ENCODE measurements around the gene WBP11. TPM values are rescaled to one million over a fixed set of nuclear protein-coding genes. Genes with fewer than 3 reads are reported as not detected.

Gene WBP11
- total RNA-seq, 1 experiment from 2014 or later = 108 TPM

DNA sequence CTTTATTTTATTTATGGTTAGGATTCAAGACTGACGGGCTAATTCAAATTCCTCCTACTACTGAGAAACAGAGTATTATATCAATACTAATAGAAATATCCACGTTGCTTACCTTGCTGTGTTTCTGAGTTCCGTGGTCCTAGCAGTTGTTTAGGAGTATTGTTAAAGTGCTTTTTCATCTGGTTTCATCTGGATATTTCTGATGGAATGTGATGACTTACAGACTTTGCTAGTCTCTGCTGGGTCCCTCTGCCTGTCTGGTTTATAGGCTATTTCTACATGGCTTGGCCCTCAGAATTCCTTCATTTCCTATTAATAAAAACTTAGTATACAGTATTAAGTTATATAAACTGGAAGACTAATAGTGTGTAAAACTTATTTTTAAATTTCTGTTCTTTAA, 10.7 kb upstream of the WBP11 start, which contains the start of gene SMCO3:
SMCO3 (minus strand) TSS at position 169 of the 400 bp plus-strand sequence. CDS start 7,502 bp downstream, outside the sequence.
- H4K5ac ChIP-seq (ENCODE audit: insufficient read length, low read depth, low read length) = no peak within 1 kb of the TSS
- H3K79me1 ChIP-seq (ENCODE audit: insufficient read depth, low read depth, low read length, poor library complexity, severe bottlenecking) = no peaks in the 10 kb centered on the region
- H3K23me2 ChIP-seq (ENCODE audit: insufficient read length, low read depth, low read length, poor library complexity, severe bottlenecking) = no peaks in the 10 kb centered on the region
- no peaks in the 10 kb centered on the region for H4K20me1 ChIP-seq (ENCODE audit: control insufficient read depth, insufficient read depth, insufficient read length)
- H2AK5ac ChIP-seq (ENCODE audit: insufficient read length, low read length) = no peak within 1 kb of the TSS
- H2AFZ ChIP-seq (ENCODE audit: low read length) = no peak within 1 kb of the TSS
- H3K4me3 Mint-ChIP-seq = no peak within 1 kb of the TSS
- H3K4ac ChIP-seq (ENCODE audit: low read depth, low read length) = no peak within 1 kb of the TSS
- H3K9me3 ChIP-seq (ENCODE audit: control insufficient read depth, low read depth, low read length) = no peaks in the 10 kb centered on the region
- H2BK5ac ChIP-seq (ENCODE audit: insufficient read length, low read length) = no peak within 1 kb of the TSS
- H3K4me1 Mint-ChIP-seq = no peaks in the 10 kb centered on the region
- H3K56ac ChIP-seq (ENCODE audit: insufficient read length, low read depth, low read length) = no peak within 1 kb of the TSS
- TF ChIP-seq, protein P1, sequence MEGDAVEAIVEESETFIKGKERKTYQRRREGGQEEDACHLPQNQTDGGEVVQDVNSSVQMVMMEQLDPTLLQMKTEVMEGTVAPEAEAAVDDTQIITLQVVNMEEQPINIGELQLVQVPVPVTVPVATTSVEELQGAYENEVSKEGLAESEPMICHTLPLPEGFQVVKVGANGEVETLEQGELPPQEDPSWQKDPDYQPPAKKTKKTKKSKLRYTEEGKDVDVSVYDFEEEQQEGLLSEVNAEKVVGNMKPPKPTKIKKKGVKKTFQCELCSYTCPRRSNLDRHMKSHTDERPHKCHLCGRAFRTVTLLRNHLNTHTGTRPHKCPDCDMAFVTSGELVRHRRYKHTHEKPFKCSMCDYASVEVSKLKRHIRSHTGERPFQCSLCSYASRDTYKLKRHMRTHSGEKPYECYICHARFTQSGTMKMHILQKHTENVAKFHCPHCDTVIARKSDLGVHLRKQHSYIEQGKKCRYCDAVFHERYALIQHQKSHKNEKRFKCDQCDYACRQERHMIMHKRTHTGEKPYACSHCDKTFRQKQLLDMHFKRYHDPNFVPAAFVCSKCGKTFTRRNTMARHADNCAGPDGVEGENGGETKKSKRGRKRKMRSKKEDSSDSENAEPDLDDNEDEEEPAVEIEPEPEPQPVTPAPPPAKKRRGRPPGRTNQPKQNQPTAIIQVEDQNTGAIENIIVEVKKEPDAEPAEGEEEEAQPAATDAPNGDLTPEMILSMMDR (conservative IDR thresholded peaks at IDR 0.05) = no peak
- no peak within 1 kb of the TSS for H2BK20ac ChIP-seq (ENCODE audit: low read depth, low read length, poor library complexity, severe bottlenecking)
- no peak within 1 kb of the TSS for H3T11ph ChIP-seq (ENCODE audit: low read length)
- no peak within 1 kb of the TSS for H3K18ac ChIP-seq (ENCODE audit: insufficient read length, low read depth, low read length)
- H3K27ac ChIP-seq (ENCODE audit: insufficient read length, low read depth, low read length) = no peak within 1 kb of the TSS
- no peak within 1 kb of the TSS for H3K23ac ChIP-seq (ENCODE audit: insufficient read length, low read depth, low read length)
- H3K79me2 ChIP-seq (ENCODE audit: insufficient read depth, low read length) = no peaks in the 10 kb centered on the region
- H3K9ac ChIP-seq (ENCODE audit: extremely low read depth, insufficient read length, low read length) = no peak within 1 kb of the TSS
- no peaks in the 10 kb centered on the region for H3K4me1 ChIP-seq (ENCODE audit: insufficient read depth, low read length)
- no peak within 1 kb of the TSS for H3K4me2 ChIP-seq (ENCODE audit: insufficient read depth, insufficient read length, low read length)
- H2BK12ac ChIP-seq (ENCODE audit: insufficient read length, low read depth, low read length) = no peak within 1 kb of the TSS
- no peak within 1 kb of the TSS for H4K8ac ChIP-seq (replicated peaks; ENCODE audit: insufficient read length, low read depth, low read length)
- H3K27ac Mint-ChIP-seq = no peak within 1 kb of the TSS
- H3K27me3 Mint-ChIP-seq (ENCODE audit: low read depth) = no peaks in the 10 kb centered on the region; the same call in 1 of the 2 replicates
- no peaks in the 10 kb centered on the region for H3K27me3 ChIP-seq (ENCODE audit: insufficient read depth, low read length)
- no peak within 1 kb of the TSS for H2BK15ac ChIP-seq (ENCODE audit: low read depth, low read length)
- H2BK120ac ChIP-seq (ENCODE audit: low read depth, low read length, poor library complexity, severe bottlenecking) = no peak within 1 kb of the TSS
- no peak within 1 kb of the TSS for H4K91ac ChIP-seq (ENCODE audit: insufficient read length, low read depth, low read length)
- no peak within 1 kb of the TSS for H3K14ac ChIP-seq (ENCODE audit: insufficient read depth, low read length)
- no peaks in the 10 kb centered on the region for H3K9me3 Mint-ChIP-seq
- WGBS (ENCODE audit: extremely low coverage, insufficient read length, low lambda C conversion rate) = no CpG with 5 or more reads among the region's 3 CpGs
- no peak for DNase-seq
- H3K36me3 Mint-ChIP-seq (ENCODE audit: insufficient read depth in 1 of 3, low read depth in 3 of 3) = no peaks in the 10 kb centered on the region

Data from H9 (cell line).